Peyer's patch (tissue), 4 donors: ENCODE results near the gene DDX53.

ENCODE experiments used
- POLR2A ChIP-seq, 2 donors: fragments of 450-650 bp; IDR thresholded peaks; one replicate each; pipeline ENCODE4 v1.5.1; 2017; ENCODE audit warnings: antibody characterized with exemption in 2 of 2, mild to moderate bottlenecking in 2 of 2, moderate library complexity in 2 of 2
- TF ChIP-seq, protein P1 (sequence below), 6 experiments: fragments of 450-650 bp in 4 of 6; fragments of 200-600 bp in 2 of 6; sonication (generic) in 1 of 6; IDR thresholded peaks; one replicate each; pipeline ENCODE4 v1.5.1; 2017 to 2019; ENCODE audit warnings: antibody characterized with exemption in 6 of 6, mild to moderate bottlenecking in 3 of 6, moderate library complexity in 1 of 6

DNA sequence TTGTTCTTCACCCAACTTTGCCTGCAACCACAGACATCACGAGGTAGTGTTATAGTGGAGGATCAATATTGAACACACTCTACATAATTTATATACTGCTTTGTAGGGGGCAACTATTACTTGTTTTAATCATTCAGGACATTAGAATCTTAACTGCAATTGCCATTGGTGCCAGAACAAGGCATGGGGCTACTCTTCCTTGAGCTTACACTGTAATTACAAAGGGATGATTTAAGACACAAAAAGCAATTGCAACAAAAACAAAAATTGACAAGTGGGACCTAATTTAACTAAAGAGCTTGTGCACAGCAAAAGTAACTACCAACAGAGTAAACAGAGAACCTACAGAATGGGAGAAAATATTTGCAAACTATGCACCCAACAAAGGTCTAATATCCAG is 24.0 kb upstream of the DDX53 start:
- TF ChIP-seq, protein P1, sequence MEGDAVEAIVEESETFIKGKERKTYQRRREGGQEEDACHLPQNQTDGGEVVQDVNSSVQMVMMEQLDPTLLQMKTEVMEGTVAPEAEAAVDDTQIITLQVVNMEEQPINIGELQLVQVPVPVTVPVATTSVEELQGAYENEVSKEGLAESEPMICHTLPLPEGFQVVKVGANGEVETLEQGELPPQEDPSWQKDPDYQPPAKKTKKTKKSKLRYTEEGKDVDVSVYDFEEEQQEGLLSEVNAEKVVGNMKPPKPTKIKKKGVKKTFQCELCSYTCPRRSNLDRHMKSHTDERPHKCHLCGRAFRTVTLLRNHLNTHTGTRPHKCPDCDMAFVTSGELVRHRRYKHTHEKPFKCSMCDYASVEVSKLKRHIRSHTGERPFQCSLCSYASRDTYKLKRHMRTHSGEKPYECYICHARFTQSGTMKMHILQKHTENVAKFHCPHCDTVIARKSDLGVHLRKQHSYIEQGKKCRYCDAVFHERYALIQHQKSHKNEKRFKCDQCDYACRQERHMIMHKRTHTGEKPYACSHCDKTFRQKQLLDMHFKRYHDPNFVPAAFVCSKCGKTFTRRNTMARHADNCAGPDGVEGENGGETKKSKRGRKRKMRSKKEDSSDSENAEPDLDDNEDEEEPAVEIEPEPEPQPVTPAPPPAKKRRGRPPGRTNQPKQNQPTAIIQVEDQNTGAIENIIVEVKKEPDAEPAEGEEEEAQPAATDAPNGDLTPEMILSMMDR (IDR thresholded peaks at IDR 0.05) = no peak
- no peak for TF ChIP-seq POLR2A (IDR thresholded peaks at IDR 0.05)
